ENCODE measurements around the gene CSF2RB. TPM values are rescaled to one million over a fixed set of nuclear protein-coding genes. Genes with fewer than 3 reads are reported as not detected.
"Not testable (repeated sequence)": the region's sequence is repeated elsewhere in the genome, so short reads cannot be mapped to it uniquely, and the experiment has no call there.

CSF2RB gene
- total RNA-seq, 2 experiments from 2014 or later: 0.22 to 0.48 TPM

- Mint-ChIP-seq H3K27ac (no peak overlapping the region), H3K36me3 (peaks cover 10% of the 10 kb centered on the region), H3K4me3 (no peak overlapping the region), H3K9me3 (peaks cover 20% of the 10 kb centered on the region), H3K4me1 (ENCODE audit: low read depth) (peaks cover 14% of the 10 kb centered on the region), H3K27me3 (peaks cover 15% of the 10 kb centered on the region)
- CTCF ChIA-PET: interaction anchor here (2.1 kb wide), 1 partner anchor 212 kb away, joined by 5 read pairs; no protein-coding TSS in a partner anchor
- DNase-seq: no peak
- POLR2A ChIA-PET: no interaction called here
- intact Hi-C loops (cut with micrococcal nuclease): loop anchor here (5.0 kb wide), 1 partner anchor 277 kb away; no protein-coding TSS in a partner anchor
Observed at GRCh38 chr22:36985211-36985889, 71.9 kb downstream of the CSF2RB start.

- peaks cover 10% of the 10 kb centered on the region for H3K36me3 Mint-ChIP-seq
- intact Hi-C loops (cut with micrococcal nuclease): loop anchor here (1.0 to 5.0 kb wide), 3 partner anchors 58 to 276 kb away; no protein-coding TSS in a partner anchor
- DNase-seq: peak; percentile 80
- peaks cover 14% of the 10 kb centered on the region for H3K4me1 Mint-ChIP-seq (ENCODE audit: low read depth)
- H3K27ac Mint-ChIP-seq: no peak overlapping the region
- POLR2A ChIA-PET: no interaction called here
- CTCF ChIA-PET: interaction anchor here (0.6 to 3.5 kb wide), 12 partner anchors 9 to 275 kb away, joined by 3 to 15 read pairs (median 4); partner anchors contain the start of gene RAC2
- no peak overlapping the region for H3K4me3 Mint-ChIP-seq
- peaks cover 20% of the 10 kb centered on the region for H3K9me3 Mint-ChIP-seq
- H3K27me3 Mint-ChIP-seq: peaks cover 20% of the 10 kb centered on the region
Observed at GRCh38 chr22:36986242-36986821, 72.9 kb downstream of the CSF2RB start.

GRCh38 chr22:36988075-36988832, 74.8 kb downstream of the CSF2RB start:
- peaks cover 20% of the 10 kb centered on the region for H3K27me3 Mint-ChIP-seq
- intact Hi-C loops (cut with micrococcal nuclease): loop anchor here (5.0 kb wide), 1 partner anchor 274 kb away; no protein-coding TSS in a partner anchor
- CTCF ChIA-PET: interaction anchor here (0.7 to 3.5 kb wide), 6 partner anchors 11 to 272 kb away, joined by 3 to 15 read pairs (median 4); no protein-coding TSS in a partner anchor
- DNase-seq: peak; percentile 18
- peaks cover 14% of the 10 kb centered on the region for H3K4me1 Mint-ChIP-seq (ENCODE audit: low read depth)
- H3K4me3 Mint-ChIP-seq: no peak overlapping the region
- no peak overlapping the region for H3K27ac Mint-ChIP-seq
- POLR2A ChIA-PET: no interaction called here
- H3K9me3 Mint-ChIP-seq: peaks cover 20% of the 10 kb centered on the region
- H3K36me3 Mint-ChIP-seq: peaks cover 10% of the 10 kb centered on the region

GRCh38 chr22:36989012-36989411, 75.6 kb downstream of the CSF2RB start:
- H3K27ac Mint-ChIP-seq, H3K4me3 Mint-ChIP-seq, DNase-seq, POLR2A ChIA-PET: not testable (repeated sequence)
- Mint-ChIP-seq H3K9me3 (peaks cover 20% of the 10 kb centered on the region), H3K36me3 (peaks cover 10% of the 10 kb centered on the region), H3K27me3 (peaks cover 15% of the 10 kb centered on the region), H3K4me1 (ENCODE audit: low read depth) (peaks cover 14% of the 10 kb centered on the region)
- CTCF ChIA-PET: interaction anchor here (0.6 to 3.5 kb wide), 3 partner anchors 12 to 207 kb away, joined by 3 to 15 read pairs (median 4); no protein-coding TSS in a partner anchor
- intact Hi-C loops (cut with micrococcal nuclease): loop anchor here (5.0 kb wide), 1 partner anchor 273 kb away; no protein-coding TSS in a partner anchor

Other genes starting within 250 kb of the CSF2RB start
- not detected for gene CACNG2, start 209.9 kb upstream of the CSF2RB start, total RNA-seq
- gene IFT27, start 137.5 kb upstream of the CSF2RB start, total RNA-seq: 10 to 100 TPM; 27.9 to 32.1 TPM
- not detected for gene PVALB, start 96.6 kb upstream of the CSF2RB start, total RNA-seq
- 1 to 10 TPM; 8.7 to 9.3 TPM for gene NCF4, start 52.6 kb upstream of the CSF2RB start, total RNA-seq
- gene TST, start 105.8 kb downstream of the CSF2RB start, total RNA-seq: 1 to 10 TPM; 5.5 TPM
- 10 to 100 TPM; 16.9 to 17.6 TPM for gene MPST, start 106.1 kb downstream of the CSF2RB start, total RNA-seq
- 10 to 100 TPM; 46.0 to 47.3 TPM for gene KCTD17, start 138.1 kb downstream of the CSF2RB start, total RNA-seq
- 10 to 100 TPM; 39.9 to 42.1 TPM for gene TMPRSS6, start 196.1 kb downstream of the CSF2RB start, total RNA-seq
- 100 to 1,000 TPM; 306 to 310 TPM for gene IL2RB, start 236.3 kb downstream of the CSF2RB start, total RNA-seq